ENCODE results near the gene COX4I1. TPM values are rescaled to one million over a fixed set of nuclear protein-coding genes. Genes with fewer than 3 reads are reported as not detected.

The COX4I1 gene
- total RNA-seq, 1 donor from 2014 or later = 548 TPM

GRCh38 chr16:85838381-85838780 lies 38.9 kb downstream of the COX4I1 start:
- DNase-seq (ENCODE audit: extremely low read depth, low read depth, low spot score) = no peak

- DNase-seq (ENCODE audit: extremely low read depth, low read depth, low spot score) = no peak
These were observed 39.5 kb downstream of the COX4I1 start for GRCh38 chr16:85838876-85839585.

GRCh38 chr16:85839681-85840240 lies 40.3 kb downstream of the COX4I1 start:
- no peak for DNase-seq (ENCODE audit: extremely low read depth, low read depth, low spot score)

GRCh38 chr16:85840395-85840794 lies 40.9 kb downstream of the COX4I1 start:
- no peak for DNase-seq (ENCODE audit: extremely low read depth, low read depth, low spot score)

- DNase-seq (ENCODE audit: extremely low read depth, low read depth, low spot score) = no peak
These were observed 41.3 kb downstream of the COX4I1 start for GRCh38 chr16:85840801-85841200.

GRCh38 chr16:85842435-85842834 lies 42.9 kb downstream of the COX4I1 start:
- DNase-seq (ENCODE audit: extremely low read depth, low read depth, low spot score) = no peak

- no peak for DNase-seq (ENCODE audit: extremely low read depth, low read depth, low spot score)
These were observed 43.4 kb downstream of the COX4I1 start for GRCh38 chr16:85842848-85843247.

GRCh38 chr16:85843471-85844168 lies 44.1 kb downstream of the COX4I1 start:
- DNase-seq (ENCODE audit: extremely low read depth, low read depth, low spot score) = no peak

- DNase-seq (ENCODE audit: extremely low read depth, low read depth, low spot score) = no peak
These were observed 44.6 kb downstream of the COX4I1 start for GRCh38 chr16:85844169-85844481.

GRCh38 chr16:85844786-85845185 lies 45.3 kb downstream of the COX4I1 start:
- DNase-seq (ENCODE audit: extremely low read depth, low read depth, low spot score) = no peak

GRCh38 chr16:85845266-85845665 lies 45.8 kb downstream of the COX4I1 start:
- no peak for DNase-seq (ENCODE audit: extremely low read depth, low read depth, low spot score)

- DNase-seq (ENCODE audit: extremely low read depth, low read depth, low spot score) = no peak
These were observed 47.0 kb downstream of the COX4I1 start for GRCh38 chr16:85846461-85846860.

GRCh38 chr16:85847036-85847435 lies 47.5 kb downstream of the COX4I1 start:
- no peak for DNase-seq (ENCODE audit: extremely low read depth, low read depth, low spot score)

- no peak for DNase-seq (ENCODE audit: extremely low read depth, low read depth, low spot score)
These were observed 48.4 kb downstream of the COX4I1 start for GRCh38 chr16:85847681-85848601.

- DNase-seq (ENCODE audit: extremely low read depth, low read depth, low spot score) = no peak
These were observed 49.5 kb downstream of the COX4I1 start for GRCh38 chr16:85848986-85849385.

GRCh38 chr16:85849388-85849787 lies 49.9 kb downstream of the COX4I1 start:
- DNase-seq (ENCODE audit: extremely low read depth, low read depth, low spot score) = no peak

- no peak for DNase-seq (ENCODE audit: extremely low read depth, low read depth, low spot score)
These were observed 50.9 kb downstream of the COX4I1 start for GRCh38 chr16:85850344-85850880.

- DNase-seq (ENCODE audit: extremely low read depth, low read depth, low spot score) = no peak
These were observed 51.7 kb downstream of the COX4I1 start for GRCh38 chr16:85851034-85851785.

GRCh38 chr16:85853547-85854545 lies 54.4 kb downstream of the COX4I1 start:
- no peak for DNase-seq (ENCODE audit: extremely low read depth, low read depth, low spot score)

Data from glomerular endothelial cell (primary cell).